ENCODE results near the gene THAP12. TPM values are rescaled to one million over a fixed set of nuclear protein-coding genes. Genes with fewer than 3 reads are reported as not detected.

Gene THAP12
- total and polyA plus RNA-seq, 4 donors = 5.6 to 21.9 (median 13.7) TPM

GRCh38 chr11:76424379-76424778, 43.4 kb upstream of the THAP12 start:
- WGBS = 51% methylated on average over 3 of the region's 3 CpGs
- H3K9ac ChIP-seq (ENCODE audit: low read depth in 1 of 2, low read length in 2 of 2) = no peak overlapping the region
- H3K27me3 ChIP-seq (ENCODE audit: control insufficient read depth in 4 of 4, insufficient read depth in 4 of 4, low read length in 3 of 4) = no peaks in the 10 kb centered on the region
- DNase-seq (ENCODE audit: low spot score) = no peak
- no peak overlapping the region for H3K27ac ChIP-seq (ENCODE audit: low read depth in 1 of 2, low read length in 2 of 2)
- H3K4me3 ChIP-seq (ENCODE audit: low read depth in 1 of 3, low read length in 3 of 3) = no peak overlapping the region
- H3K4me1 ChIP-seq (ENCODE audit: control insufficient read depth in 4 of 4, insufficient read depth in 4 of 4, low read length in 3 of 4) = no peaks in the 10 kb centered on the region
- H3K36me3 ChIP-seq (ENCODE audit: control insufficient read depth in 4 of 4, insufficient read depth in 3 of 4, low read depth in 1 of 4, low read length in 3 of 4) = no peaks in the 10 kb centered on the region
- no peaks in the 10 kb centered on the region for H3K9me3 ChIP-seq (ENCODE audit: control insufficient read depth in 4 of 4, low read length in 3 of 4)
- TF ChIP-seq GABPA (IDR thresholded peaks at IDR 0.05 in 1 of 2, conservative IDR thresholded peaks at IDR 0.05 in 1 of 2) (no peak), EGR1 (IDR thresholded peaks at IDR 0.05; ENCODE audit: low read depth in 2 of 2) (no peak), NR2F2 (IDR thresholded peaks at IDR 0.05) (no peak), HNF4A (conservative IDR thresholded peaks at IDR 0.05) (no peak), MAX (IDR thresholded peaks at IDR 0.05) (no peak)

GRCh38 chr11:76419896-76420295, 39.0 kb upstream of the THAP12 start:
- Histone ChIP-seq H3K27ac (ENCODE audit: low read depth in 1 of 2, low read length in 2 of 2) (no peak overlapping the region), H3K27me3 (ENCODE audit: control insufficient read depth in 4 of 4, insufficient read depth in 4 of 4, low read length in 3 of 4) (no peaks in the 10 kb centered on the region), H3K4me1 (ENCODE audit: control insufficient read depth in 4 of 4, insufficient read depth in 4 of 4, low read length in 3 of 4) (no peaks in the 10 kb centered on the region), H3K4me3 (ENCODE audit: low read depth in 1 of 3, low read length in 3 of 3) (no peak overlapping the region), H3K36me3 (ENCODE audit: control insufficient read depth in 4 of 4, insufficient read depth in 3 of 4, low read depth in 1 of 4, low read length in 3 of 4) (no peaks in the 10 kb centered on the region), H3K9me3 (ENCODE audit: control insufficient read depth in 4 of 4, low read length in 3 of 4) (no peaks in the 10 kb centered on the region), H3K9ac (ENCODE audit: low read depth in 1 of 2, low read length in 2 of 2) (no peak overlapping the region)
- TF ChIP-seq RXRA (IDR thresholded peaks at IDR 0.05) (no peak), ATF3 (IDR thresholded peaks at IDR 0.05) (no peak), SP1 (IDR thresholded peaks at IDR 0.05) (no peak), EGR1 (IDR thresholded peaks at IDR 0.05; ENCODE audit: low read depth in 2 of 2) (no peak), RAD21 (IDR thresholded peaks at IDR 0.05) (peak; percentile 58 to 74), JUND (IDR thresholded peaks at IDR 0.05) (no peak), TAF1 (conservative IDR thresholded peaks at IDR 0.05) (no peak), CTCF (IDR thresholded peaks at IDR 0.05; ENCODE audit: low read depth, low read length, missing input control) (peak; percentile 43), HNF4A (conservative IDR thresholded peaks at IDR 0.05) (no peak)
- no peak for DNase-seq (ENCODE audit: low spot score)
- WGBS = 62% methylated on average over 3 of the region's 3 CpGs

- DNase-seq (ENCODE audit: low spot score) = no peak
- Histone ChIP-seq H3K9me3 (ENCODE audit: control insufficient read depth in 4 of 4, low read length in 3 of 4) (no peaks in the 10 kb centered on the region), H3K27ac (ENCODE audit: low read depth in 1 of 2, low read length in 2 of 2) (no peak overlapping the region), H3K4me3 (ENCODE audit: low read depth in 1 of 3, low read length in 3 of 3) (no peak overlapping the region), H3K36me3 (ENCODE audit: control insufficient read depth in 4 of 4, insufficient read depth in 3 of 4, low read depth in 1 of 4, low read length in 3 of 4) (no peaks in the 10 kb centered on the region), H3K9ac (ENCODE audit: low read depth in 1 of 2, low read length in 2 of 2) (no peak overlapping the region), H3K27me3 (ENCODE audit: control insufficient read depth in 4 of 4, insufficient read depth in 4 of 4, low read length in 3 of 4) (no peaks in the 10 kb centered on the region), H3K4me1 (ENCODE audit: control insufficient read depth in 4 of 4, insufficient read depth in 4 of 4, low read length in 3 of 4) (no peaks in the 10 kb centered on the region)
- TF ChIP-seq EGR1 (IDR thresholded peaks at IDR 0.05; ENCODE audit: low read depth in 2 of 2) (no peak), FOXA2 (IDR thresholded peaks at IDR 0.05) (no peak), FOXA1 (IDR thresholded peaks at IDR 0.05) (no peak), TAF1 (conservative IDR thresholded peaks at IDR 0.05) (no peak), GABPA (IDR thresholded peaks at IDR 0.05 in 1 of 2, conservative IDR thresholded peaks at IDR 0.05 in 1 of 2) (no peak), JUND (IDR thresholded peaks at IDR 0.05) (no peak), SP1 (IDR thresholded peaks at IDR 0.05) (no peak), ATF3 (IDR thresholded peaks at IDR 0.05) (no peak), RXRA (IDR thresholded peaks at IDR 0.05) (no peak), MAX (IDR thresholded peaks at IDR 0.05) (no peak), HNF4G (IDR thresholded peaks at IDR 0.05) (no peak), YY1 (IDR thresholded peaks at IDR 0.05) (no peak), RAD21 (IDR thresholded peaks at IDR 0.05) (no peak), CTCF (IDR thresholded peaks at IDR 0.05; ENCODE audit: low read depth, low read length, missing input control) (no peak), REST (IDR thresholded peaks at IDR 0.05) (no peak)
Observed at GRCh38 chr11:76415073-76415472, 34.1 kb upstream of the THAP12 start.

Measured in liver (tissue), 9 donors.